ENCODE data around the gene EYA4.

The EYA4 gene

GRCh38 chr6:133467982-133468380 is 226.8 kb downstream of the EYA4 start:
- DNase-seq (ENCODE audit: low read depth, low spot score): peak; percentile 13
- H3K4me3 ChIP-seq (ENCODE audit: low read depth, low read length): no peak overlapping the region
- in situ Hi-C loops (cut with HindIII; ENCODE audit: low sequenced_read_pairs): no loop called here
- TF ChIP-seq CTCF (IDR thresholded peaks at IDR 0.05; ENCODE audit: low read depth, low read length): no peak

- H3K4me3 ChIP-seq (ENCODE audit: low read depth, low read length): no peak overlapping the region
- DNase-seq (ENCODE audit: low read depth, low spot score): no peak
- no peak for TF ChIP-seq CTCF (IDR thresholded peaks at IDR 0.05; ENCODE audit: low read depth, low read length)
- in situ Hi-C loops (cut with HindIII; ENCODE audit: low sequenced_read_pairs): no loop called here
These were observed 227.4 kb downstream of the EYA4 start for GRCh38 chr6:133468591-133468990.

GRCh38 chr6:133474516-133474915 is 233.4 kb downstream of the EYA4 start:
- no peak for DNase-seq (ENCODE audit: low read depth, low spot score)

GRCh38 chr6:133478673-133479072 is 237.5 kb downstream of the EYA4 start:
- no peak overlapping the region for H3K4me3 ChIP-seq (ENCODE audit: low read depth, low read length)
- in situ Hi-C loops (cut with HindIII; ENCODE audit: low sequenced_read_pairs): no loop called here
- no peak for DNase-seq (ENCODE audit: low read depth, low spot score)
- no peak for TF ChIP-seq CTCF (IDR thresholded peaks at IDR 0.05; ENCODE audit: low read depth, low read length)

More at GRCh38 chr6:133474516-133474915, 233.4 kb downstream of the EYA4 start:
- H3K4me3 ChIP-seq (ENCODE audit: low read depth, low read length): no peak overlapping the region
- TF ChIP-seq CTCF (IDR thresholded peaks at IDR 0.05; ENCODE audit: low read depth, low read length): no peak
- in situ Hi-C loops (cut with HindIII; ENCODE audit: low sequenced_read_pairs): no loop called here

GRCh38 chr6:133487174-133487573 is 246.0 kb downstream of the EYA4 start:
- in situ Hi-C loops (cut with HindIII; ENCODE audit: low sequenced_read_pairs): no loop called here
- no peak for DNase-seq (ENCODE audit: low read depth, low spot score)
- no peak overlapping the region for H3K4me3 ChIP-seq (ENCODE audit: low read depth, low read length)
- TF ChIP-seq CTCF (IDR thresholded peaks at IDR 0.05; ENCODE audit: low read depth, low read length): no peak

GRCh38 chr6:133495205-133495903 is 254.2 kb downstream of the EYA4 start:
- no peak for TF ChIP-seq CTCF (IDR thresholded peaks at IDR 0.05; ENCODE audit: low read depth, low read length)
- DNase-seq (ENCODE audit: low read depth, low spot score): no peak
- no peak overlapping the region for H3K4me3 ChIP-seq (ENCODE audit: low read depth, low read length)
- in situ Hi-C loops (cut with HindIII; ENCODE audit: low sequenced_read_pairs): no loop called here
